Measurements from ENCODE around the gene CTDSP1.

DNA sequence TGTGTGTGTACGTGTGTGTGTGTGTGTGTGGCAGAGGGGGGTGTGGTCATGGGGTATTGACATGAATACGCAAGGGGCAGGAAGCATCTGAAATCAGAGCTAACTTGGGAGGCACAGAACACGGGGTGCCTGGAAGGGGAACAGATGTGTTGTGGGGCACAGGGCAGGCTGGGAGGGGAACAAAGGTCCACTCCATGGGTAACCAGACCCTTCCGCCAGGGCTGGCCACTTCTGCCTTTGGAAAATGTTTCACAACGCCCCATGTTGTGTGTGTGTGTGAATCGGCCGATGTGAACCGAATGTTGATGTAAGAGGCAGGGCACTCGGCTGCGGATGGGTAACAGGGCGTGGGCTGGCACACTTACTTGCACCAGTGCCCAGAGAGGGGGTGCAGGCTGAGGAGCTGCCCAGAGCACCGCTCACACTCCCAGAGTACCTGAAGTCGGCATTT is 17.7 kb upstream of the CTDSP1 start, which contains the start of gene SLC11A1:
- TF ChIP-seq, protein P1, sequence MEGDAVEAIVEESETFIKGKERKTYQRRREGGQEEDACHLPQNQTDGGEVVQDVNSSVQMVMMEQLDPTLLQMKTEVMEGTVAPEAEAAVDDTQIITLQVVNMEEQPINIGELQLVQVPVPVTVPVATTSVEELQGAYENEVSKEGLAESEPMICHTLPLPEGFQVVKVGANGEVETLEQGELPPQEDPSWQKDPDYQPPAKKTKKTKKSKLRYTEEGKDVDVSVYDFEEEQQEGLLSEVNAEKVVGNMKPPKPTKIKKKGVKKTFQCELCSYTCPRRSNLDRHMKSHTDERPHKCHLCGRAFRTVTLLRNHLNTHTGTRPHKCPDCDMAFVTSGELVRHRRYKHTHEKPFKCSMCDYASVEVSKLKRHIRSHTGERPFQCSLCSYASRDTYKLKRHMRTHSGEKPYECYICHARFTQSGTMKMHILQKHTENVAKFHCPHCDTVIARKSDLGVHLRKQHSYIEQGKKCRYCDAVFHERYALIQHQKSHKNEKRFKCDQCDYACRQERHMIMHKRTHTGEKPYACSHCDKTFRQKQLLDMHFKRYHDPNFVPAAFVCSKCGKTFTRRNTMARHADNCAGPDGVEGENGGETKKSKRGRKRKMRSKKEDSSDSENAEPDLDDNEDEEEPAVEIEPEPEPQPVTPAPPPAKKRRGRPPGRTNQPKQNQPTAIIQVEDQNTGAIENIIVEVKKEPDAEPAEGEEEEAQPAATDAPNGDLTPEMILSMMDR (IDR thresholded peaks at IDR 0.05; ENCODE audit: insufficient read depth, low read depth, low read length) = no peak
- no peak for TF ChIP-seq EZH2 (IDR thresholded peaks at IDR 0.05; ENCODE audit: insufficient read depth, low read length)

All from astrocyte (in vitro differentiated cells and primary cell).